ENCODE measurements around the gene NDUFB8. TPM values are rescaled to one million over a fixed set of nuclear protein-coding genes. Genes with fewer than 3 reads are reported as not detected.
"Not testable (repeated sequence)": the region's sequence is repeated elsewhere in the genome, so short reads cannot be mapped to it uniquely, and the experiment has no call there.

The NDUFB8 gene
- 184 and 195 TPM in 2 replicates for total RNA-seq (2014; rRNA removed; shearing (Covaris generic))

DNA sequence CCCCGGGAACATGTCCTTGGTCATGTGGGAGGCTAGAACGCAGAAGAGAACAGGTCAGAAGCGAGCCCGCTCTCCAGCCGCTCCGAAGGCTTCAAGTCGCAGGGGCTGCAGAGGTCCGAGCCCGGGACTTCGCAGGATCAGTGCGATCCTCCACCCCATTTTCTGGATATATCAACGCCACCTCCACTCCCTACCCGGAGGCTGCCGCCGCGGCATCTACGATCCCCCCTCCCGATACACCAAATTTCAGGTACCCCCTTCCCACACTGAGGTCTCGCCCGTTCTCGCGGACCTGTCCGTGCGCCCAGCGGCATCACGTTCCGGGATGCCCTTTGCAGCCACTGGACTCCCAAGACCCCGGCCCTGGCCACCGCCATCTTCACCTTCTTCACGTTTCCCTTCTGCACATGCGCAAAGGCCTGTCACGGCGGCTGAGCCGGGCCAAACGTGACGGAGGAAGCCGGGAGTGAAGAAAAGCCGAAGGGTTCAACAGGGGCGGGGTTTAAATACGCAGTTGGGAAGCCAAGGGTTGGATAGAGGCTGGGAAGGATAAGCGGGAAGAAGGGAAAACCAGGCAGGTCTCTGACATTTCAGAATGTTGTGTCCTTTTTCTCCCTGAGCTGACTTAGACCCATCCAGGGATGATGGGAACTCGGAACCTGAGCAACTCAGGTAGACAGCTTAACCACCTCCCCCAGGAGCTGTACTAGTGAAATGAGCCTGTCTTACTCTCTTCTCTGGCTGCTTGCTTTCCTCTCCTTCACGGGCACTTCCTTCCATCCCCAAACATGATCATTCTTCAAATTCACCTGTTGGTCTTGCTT lies at the start of gene NDUFB8:
NDUFB8 (minus strand) TSS at position 397 of the 824 bp plus-strand sequence; CDS start at position 377, 20 bp downstream.
- DNase-seq (ENCODE audit: low spot score) = peak; percentile 77

DNA sequence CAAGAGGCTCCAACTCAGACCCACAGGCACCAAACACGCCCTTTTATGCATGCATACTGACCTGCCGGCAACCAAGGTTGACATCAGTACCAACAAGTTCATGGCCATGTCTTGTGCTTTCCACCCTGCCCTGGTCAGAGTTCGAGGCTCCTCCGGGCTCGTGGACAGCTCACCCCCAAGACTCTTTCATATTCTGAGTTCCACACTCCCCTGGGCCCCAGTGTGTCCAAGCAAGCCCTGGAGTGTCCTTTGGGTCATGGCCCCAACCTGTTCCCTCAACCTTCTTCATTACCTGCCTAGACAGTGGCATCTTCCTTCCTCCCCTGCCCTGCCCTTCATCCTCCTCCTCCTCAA lies 46.6 kb upstream of the NDUFB8 start:
- no peak for DNase-seq (ENCODE audit: low spot score)

DNA sequence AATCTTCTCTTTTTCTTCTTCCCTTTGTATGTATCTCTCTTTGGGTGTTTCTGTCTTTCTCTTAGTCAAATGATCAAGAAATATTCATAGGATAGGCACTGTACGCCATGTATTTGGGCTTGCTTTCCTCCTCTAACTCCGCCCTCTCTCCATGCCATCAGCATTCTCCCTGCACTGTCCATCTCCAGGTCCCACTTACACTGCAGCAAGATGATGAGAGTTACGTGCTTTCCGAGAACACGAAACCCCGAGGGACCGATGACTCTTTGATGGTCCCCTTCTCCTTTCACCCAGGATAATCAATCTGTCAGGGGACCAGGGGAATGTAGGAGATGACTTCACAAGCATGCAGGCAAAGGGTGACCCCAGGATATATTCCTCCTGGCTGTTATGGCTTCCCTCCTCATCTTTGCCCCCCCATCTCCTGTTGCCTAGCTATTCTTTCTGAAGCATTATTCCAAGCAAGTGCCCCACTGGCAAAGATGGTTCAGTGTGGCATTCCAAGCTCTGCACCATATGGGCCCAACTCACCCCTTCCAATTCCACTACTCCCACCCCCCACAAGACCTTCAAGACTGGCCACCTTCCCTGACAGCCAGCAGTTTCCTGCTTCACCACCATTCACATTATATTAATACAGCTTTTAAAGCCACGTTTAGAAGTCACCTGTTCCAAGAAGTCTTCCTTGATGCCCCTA lies 46.1 kb upstream of the NDUFB8 start:
- DNase-seq (ENCODE audit: low spot score) = no peak

DNA sequence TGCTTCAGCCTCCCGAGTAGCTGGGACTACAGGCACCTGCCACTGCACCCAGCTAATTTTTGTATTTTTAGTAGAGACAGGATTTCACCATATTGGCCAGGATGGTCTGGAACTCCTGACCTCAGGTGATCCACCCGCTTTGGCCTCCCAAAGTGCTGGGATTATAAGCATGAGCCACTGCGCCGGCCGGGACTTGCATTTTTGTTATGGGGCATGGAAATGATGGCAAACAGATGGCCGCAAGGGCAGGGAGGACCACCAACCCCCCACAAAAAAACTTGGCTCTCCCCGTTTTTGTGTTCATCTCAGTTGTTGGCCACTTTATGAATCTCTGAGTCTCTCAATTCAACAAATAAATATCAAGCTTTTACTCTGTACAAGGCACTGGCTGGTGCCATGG lies 45.5 kb upstream of the NDUFB8 start:
- not testable (repeated sequence) for DNase-seq (ENCODE audit: low spot score)

DNA sequence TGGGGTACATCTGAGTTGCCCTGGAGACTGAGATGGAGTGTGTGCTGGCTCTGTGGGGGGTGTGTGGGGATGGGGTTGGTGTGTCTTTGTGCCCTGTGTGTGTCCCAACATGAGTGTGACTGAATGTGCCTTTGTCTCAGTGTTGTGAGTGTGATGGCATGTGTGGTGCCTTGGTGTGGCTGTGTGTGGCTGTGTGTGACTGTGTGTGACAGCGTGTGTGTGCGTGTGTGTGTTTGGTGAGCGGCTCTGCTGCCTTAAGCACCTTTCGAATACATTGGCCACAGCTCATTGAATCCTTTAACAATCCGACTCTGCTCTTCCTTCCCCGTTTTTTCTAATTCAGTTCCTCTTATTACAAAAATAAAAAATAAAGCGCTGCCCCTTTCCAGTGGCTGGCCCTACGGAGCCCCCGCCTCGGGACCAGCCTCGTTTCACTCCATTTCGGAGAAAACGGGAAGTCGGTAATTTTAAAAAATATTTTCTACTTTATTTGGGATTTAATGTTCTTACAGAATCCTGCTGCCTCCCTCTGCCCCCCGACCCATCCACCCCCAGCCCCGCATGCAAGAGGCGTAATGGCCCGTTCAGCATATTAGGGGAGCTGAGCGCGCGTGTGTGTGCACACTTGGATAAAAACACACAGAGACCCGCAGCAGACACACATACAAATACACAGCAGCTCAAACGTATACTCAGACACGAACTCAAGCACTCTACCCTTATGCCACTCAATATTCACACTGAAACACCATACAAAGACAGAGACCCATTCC lies 41.6 kb upstream of the NDUFB8 start:
- no peak for DNase-seq (ENCODE audit: low spot score)

DNA sequence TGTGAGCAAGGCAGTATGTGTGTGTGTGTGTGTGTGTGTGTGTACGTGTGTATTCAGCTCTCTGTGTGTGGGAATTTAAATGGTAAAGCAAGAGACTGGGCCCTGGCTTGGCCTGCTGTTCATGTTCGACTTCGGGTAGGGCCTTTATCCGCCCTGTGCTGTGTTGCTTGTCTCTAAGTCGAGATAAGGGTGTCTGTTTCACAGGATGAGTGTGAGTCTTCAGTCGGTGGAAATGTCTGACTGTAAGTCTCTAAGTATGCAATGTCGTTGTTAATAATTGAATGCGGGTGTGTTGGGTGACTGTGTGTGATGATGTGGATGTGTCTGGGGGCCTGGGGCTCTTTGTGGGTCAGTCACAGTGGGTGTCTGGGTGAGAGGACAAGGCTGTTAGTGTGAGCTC lies 40.8 kb upstream of the NDUFB8 start:
- DNase-seq (ENCODE audit: low spot score) = no peak

DNA sequence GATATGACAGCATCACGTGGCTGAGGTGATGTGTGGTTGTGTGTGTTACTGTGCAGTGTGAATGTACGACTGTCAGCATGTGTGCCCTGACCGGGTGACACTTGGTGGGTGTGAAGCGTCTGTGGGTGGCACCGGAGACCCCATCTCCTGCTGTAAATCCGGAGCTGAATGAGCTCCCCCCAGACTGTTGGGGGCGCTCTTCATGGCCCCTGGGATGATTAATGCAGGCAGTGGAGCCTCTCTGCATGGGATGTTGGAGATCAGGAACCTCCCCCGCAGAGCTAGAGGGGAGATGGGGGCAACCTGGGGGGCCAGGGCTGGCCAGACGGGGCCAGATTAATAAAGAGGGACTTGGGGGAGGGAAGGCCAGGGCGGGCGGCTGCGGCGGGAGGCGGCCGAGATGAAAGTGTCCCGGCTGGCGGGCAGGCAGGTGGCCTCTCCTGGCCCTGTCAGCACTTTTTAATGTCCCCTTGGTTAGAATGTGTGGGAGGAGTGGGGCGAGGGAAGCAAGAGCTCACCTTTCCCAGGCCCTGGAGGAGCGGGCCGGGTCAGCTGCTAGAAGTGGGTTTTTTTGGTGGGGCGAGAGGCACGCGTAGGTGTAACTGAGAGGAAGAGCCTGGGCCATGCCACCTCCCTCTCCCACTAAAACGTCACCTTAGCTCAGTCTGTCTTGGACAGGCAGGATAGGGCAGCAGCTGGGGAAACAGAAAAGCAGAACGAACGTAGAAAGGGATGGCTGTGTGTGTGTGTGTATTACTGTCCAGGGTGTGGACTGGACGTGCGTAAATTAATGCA lies 40.2 kb upstream of the NDUFB8 start:
- no peak for DNase-seq (ENCODE audit: low spot score)

DNA sequence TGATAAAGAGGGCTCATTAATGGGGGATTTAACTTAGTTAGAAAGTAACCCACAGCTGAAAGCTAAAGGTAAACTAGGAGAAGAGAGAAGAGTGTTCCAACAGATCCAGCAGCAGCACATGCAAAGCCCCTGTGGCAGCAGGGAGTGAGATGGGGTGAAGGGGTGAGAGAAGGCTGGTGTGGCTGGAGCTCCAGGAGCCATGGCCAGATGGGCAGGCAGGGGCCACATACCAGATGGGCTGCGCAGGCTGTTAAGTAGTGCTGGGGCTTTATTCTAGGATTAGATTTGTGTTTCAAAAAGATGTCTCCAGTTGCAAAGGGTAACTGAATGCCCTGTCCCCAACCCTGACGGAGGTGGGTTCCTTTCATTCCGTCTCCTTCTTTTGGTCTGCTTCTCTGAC lies 39.2 kb upstream of the NDUFB8 start:
- no peak for DNase-seq (ENCODE audit: low spot score)

DNA sequence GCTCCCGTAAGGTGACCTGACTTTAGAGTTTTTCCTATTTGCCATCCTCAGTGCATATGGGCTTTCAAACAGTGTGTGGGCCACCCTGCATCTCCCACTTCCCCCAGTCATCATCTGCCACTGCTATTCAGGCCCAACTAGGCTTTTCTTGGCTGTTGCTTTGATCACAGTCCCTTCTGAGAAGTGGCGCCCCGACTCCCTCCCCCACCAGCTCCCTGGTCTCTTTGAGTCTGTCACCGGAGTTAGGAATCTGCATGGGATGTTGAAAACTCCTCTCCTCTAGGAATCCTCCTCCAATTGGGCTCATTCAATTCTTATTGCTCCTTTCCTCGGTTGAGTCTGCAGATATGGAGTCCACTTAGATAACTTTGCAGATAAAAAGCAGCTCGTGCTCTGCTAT lies 38.2 kb upstream of the NDUFB8 start:
- no peak for DNase-seq (ENCODE audit: low spot score)

DNA sequence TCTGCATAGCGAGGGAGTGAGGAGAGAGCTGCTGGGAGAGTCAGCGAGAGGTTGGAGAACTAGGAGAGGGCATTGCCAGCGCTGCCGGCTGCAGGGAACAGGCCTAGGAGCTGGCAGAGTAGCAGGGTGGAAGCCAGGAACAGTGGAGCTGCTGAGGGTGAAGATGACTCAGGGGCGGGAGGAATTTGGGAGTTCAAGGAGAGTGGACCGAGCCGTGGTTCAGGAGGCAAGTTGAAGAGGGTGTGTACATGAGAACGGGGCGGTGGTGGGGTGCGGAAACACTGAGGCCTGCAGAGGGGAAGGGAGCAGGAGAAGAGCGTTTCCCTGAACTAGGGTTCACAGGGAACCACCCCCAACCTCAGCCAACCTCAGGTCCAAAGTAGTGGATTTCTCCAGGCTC lies 37.6 kb upstream of the NDUFB8 start:
- no peak for DNase-seq (ENCODE audit: low spot score)

DNA sequence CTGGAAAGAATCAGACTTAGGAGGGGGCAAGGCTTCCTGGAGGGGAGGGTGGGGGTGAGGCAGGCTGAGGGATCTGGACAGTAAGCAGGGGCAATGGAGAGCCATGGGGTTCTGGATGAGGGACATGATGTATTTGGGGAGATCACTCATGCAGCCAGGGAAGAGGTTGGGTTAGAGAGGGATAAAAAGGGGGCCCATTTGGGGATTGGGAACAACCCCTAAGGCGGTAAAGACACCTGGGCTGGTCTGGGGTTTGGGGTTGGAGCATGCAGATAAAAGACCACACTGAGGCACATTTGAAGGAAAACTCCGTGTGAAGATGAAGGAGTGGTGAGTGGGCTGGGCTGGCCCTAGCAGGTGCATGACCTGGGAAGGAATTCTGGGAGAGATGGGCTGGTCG lies 36.9 kb upstream of the NDUFB8 start:
- DNase-seq (ENCODE audit: low spot score) = no peak

DNA sequence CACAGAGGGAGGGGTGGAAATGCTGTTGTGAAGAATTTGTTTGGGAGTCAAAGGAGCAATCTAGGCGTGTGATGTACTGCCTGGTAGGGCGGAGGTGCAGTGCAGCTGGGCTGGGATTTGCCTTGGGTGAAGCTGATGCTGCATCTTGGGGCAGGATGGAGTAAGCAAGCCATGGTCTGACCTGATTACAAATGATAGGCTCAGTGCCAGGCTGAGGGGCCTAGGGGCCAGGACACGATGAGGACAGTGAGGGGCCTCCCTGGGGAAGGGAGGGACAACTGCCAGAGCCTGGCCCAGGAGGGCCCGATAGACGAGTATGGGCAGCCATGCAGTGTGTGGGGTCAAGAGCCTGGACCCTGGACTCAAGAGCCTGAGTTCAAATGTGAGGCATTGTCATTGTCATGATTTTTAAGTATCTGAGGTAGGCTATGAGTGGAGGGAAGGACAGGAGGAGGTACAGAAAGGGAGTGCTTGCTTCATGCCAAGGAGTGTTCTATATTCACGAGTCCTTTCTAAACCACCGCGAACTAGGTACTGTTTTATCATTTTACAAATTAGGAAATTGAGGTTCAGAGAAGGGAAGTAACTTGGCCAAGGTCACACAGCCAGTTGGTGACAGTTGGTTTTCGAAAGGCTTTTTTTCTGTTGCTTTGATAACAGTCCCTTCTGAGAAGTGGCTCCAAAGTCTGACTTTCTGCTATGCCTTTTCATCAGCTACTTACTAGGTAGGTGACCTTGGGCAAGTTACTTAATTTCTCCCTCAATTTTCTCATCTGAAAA lies 35.7 kb upstream of the NDUFB8 start:
- no peak for DNase-seq (ENCODE audit: low spot score)

DNA sequence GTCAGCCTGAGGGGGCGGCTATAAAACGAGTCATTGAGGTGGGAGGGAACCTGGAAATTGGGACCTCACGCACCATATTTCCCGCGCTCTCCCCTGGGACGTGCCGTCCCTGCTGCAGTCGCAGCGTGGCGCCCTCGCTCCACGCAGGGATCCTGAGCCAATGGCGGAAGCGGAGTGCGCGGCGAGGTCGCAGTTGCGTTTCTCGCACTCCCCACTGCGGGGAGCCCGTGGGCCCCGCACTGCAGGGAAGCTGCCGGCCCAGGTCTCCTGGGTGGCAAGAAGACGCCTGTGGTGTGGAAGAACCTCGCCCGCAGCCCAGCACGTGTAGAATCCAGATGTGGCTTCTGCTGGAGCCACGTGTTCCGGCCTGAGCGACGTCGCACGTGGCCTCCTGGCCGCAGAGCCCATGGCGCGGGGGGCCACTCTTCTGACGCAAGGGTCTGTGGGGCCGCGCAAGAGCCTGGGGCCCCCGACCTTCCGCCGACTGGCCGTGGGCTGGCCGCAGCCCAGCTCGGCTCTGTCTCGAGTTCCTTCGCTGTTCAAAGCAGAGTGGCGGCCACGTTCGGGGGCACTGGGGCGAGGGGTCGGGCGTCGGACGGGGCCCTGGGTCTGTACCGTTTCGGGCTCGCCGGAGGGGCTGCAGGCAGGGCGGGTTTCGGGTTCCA lies 32.5 kb upstream of the NDUFB8 start:
- peak; percentile 45 for DNase-seq (ENCODE audit: low spot score)

DNA sequence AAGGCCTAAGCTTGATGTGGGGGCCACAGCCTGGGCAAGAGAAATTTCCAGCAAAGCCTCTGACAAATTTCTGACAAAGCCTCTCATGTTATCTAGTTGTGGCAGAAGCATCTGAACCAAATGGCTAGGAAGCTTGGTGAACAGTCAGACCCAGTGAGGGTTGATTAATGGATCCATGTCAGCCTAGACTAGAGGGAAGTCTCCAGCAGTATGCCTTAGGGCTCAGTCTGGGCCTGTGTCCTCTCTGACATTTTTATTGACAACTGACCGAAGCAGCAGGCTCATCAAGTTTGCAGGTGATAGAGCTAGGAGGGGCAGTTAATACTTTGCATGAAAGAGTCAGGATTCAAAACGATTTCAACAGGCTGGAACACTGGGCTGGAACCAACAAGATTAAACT lies 31.3 kb upstream of the NDUFB8 start:
- no peak for DNase-seq (ENCODE audit: low spot score)

DNA sequence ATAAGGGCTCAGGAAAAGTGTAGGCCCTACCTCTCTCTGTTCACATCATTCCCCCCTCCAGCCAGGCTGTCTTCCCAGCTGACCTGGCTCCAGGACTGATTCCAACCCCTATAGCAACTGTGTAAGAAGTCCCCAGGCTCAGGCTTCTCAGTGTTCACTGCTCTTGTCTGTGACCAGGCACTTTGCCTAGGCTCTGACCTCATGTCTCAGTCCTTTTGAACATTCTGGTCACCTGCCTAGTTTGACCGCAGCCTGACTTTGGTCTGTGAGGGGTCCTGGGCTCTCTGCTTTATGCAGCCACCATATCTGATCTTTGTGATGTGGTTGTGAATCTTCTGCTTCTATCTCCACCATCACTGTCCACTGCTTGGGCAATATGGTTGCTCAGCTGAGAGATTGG lies 30.6 kb upstream of the NDUFB8 start:
- no peak for DNase-seq (ENCODE audit: low spot score)

DNA sequence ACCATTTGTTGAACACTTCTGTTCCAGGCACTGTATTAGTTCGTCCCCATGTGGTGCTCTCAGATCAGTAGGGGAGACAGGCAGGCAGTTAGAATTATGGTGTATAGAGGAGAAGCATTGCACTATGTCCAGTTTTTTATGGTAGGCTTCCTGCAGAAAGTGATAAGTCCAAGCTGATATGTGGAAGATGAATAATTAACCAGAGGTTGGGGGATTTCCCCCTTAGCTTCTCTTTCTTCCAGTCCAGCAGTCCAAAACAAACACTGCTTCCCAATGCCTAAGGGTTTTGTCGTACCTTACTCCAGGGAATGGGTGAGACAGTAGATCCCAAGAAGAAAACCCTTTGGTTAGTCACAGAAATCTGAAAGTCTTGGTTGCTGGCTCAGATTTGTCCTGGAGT lies 25.2 kb upstream of the NDUFB8 start:
- DNase-seq (ENCODE audit: low spot score) = no peak

DNA sequence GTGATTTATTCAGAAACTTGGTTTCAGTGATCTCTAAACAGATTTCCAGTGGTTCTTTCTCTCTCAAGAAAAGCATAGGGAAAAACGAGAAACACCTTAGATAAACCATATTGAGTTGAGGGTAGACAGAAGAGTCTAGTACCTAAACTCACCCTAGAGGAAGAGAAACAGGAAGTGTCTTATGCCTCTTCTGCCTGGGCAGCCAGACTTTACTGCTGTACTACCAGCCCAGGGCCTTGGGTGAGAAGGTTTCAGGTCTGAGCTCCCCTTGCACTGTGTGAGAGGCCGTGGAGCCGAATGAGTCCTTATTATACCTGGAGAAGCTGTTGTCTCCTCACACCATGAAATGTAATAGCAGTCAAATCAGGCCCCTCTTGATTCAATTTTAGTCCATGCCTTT lies 24.3 kb upstream of the NDUFB8 start:
- no peak for DNase-seq (ENCODE audit: low spot score)

DNA sequence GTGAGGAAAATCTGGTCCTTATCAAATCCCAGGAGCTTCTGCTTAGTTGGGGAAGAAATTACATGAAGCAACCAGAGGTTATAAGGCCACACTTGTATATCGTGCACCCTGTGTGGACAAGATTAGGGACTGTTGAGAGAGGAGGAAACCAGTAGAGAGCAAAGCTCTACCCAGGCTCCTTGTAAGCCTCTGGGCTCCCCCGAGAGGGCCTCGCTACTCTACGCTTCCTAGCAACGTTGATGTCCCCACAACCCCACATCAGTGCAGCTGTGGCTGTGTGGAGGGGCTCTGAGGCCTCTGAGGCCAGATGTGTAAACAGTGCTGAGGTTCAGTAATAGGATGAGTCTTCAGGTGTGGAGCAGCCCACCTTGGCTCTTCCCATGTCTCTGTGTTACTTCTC lies 22.1 kb upstream of the NDUFB8 start:
- no peak for DNase-seq (ENCODE audit: low spot score)

DNA sequence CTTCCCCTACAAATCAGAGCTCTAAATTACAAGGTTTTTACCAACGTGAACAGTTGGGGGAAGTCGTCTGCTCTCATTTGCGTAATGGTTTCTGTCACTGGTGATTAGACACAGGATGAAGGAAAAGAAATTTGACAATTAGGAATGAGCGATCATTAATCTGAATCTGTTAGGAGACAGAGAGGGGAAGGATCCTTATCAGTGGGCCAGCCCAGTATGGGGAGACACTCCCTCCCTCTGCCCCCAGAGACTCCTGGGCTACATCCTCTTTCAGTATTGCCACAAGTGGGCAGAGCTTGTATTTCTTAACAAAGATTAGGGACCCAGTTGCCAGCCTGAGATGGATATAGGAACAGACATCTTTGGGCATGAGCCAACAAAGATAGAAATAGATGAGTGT lies 21.5 kb upstream of the NDUFB8 start:
- no peak for DNase-seq (ENCODE audit: low spot score)

DNA sequence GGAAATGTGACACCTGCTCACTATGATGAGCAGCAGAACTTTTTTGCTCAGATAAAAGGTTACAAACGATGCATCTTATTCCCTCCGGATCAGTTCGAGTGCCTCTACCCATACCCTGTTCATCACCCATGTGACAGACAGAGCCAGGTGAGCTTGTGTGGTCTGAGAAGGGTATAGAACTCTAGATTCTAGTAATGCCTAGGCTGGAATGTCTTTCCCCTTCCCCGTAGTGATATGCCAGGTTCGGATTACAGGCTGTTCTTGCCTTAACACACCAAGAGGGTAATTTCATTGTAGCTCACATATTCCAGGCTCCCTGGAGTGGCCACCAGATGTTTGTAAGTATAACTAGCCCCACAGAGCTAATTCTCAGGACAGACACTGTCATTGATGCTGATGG lies 15.3 kb upstream of the NDUFB8 start:
- DNase-seq (ENCODE audit: low spot score) = no peak

DNA sequence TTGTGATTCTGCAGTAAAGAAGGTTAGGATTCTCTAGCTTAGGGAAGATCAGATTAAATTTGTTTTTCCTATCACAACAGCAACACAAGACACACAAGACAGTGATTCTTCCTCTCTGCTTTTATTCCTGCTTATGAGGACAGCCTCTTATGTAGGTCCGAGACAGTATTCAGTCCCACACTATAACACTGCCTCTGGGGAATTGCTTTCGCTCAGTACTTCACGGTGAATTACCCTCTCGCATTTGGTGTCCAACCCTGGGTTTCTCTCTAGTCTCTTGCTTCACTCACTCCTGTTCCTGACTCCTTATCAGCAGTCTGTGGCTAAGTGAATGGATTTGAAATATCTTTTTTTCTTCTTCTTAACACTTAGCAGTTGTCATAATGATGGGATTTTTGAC lies 7.8 kb upstream of the NDUFB8 start:
- no peak for DNase-seq (ENCODE audit: low spot score)

Data from H4 (cell line).